ENCODE results near the gene SLC30A1.

DNA sequence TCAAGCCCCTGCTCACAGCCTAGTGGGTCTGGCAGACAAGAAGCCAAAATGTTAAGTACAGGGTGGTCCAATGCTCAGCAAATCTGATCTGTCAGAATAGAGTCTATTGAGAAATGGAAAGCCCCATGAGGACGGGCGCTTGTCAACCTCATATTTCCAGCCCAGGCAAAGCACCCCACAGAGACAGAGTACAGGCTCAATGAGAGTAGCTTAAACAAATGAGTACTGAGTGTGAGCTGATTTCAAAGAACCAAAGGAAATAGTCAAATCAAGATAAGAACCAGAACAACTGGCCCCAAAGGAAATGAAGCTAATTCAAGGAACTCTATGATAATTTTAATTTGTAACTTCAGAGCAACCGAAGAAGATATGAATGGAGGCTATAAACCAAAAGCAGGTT, 44.6 kb upstream of the SLC30A1 start:
- TF ChIP-seq, protein P1, sequence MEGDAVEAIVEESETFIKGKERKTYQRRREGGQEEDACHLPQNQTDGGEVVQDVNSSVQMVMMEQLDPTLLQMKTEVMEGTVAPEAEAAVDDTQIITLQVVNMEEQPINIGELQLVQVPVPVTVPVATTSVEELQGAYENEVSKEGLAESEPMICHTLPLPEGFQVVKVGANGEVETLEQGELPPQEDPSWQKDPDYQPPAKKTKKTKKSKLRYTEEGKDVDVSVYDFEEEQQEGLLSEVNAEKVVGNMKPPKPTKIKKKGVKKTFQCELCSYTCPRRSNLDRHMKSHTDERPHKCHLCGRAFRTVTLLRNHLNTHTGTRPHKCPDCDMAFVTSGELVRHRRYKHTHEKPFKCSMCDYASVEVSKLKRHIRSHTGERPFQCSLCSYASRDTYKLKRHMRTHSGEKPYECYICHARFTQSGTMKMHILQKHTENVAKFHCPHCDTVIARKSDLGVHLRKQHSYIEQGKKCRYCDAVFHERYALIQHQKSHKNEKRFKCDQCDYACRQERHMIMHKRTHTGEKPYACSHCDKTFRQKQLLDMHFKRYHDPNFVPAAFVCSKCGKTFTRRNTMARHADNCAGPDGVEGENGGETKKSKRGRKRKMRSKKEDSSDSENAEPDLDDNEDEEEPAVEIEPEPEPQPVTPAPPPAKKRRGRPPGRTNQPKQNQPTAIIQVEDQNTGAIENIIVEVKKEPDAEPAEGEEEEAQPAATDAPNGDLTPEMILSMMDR (conservative IDR thresholded peaks at IDR 0.05; ENCODE audit: low read length) = no peak
- TF ChIP-seq EZH2phosphoT487 (IDR thresholded peaks at IDR 0.05; ENCODE audit: borderline replicate concordance) = peak; percentile 44; the same call in 1 of the 2 replicates
